ENCODE measurements around the gene RBMS2. TPM values are rescaled to one million over a fixed set of nuclear protein-coding genes. Genes with fewer than 3 reads are reported as not detected.

Gene RBMS2
- total and polyA plus RNA-seq, 2 donors (not counting 1 experiment from before 2014, with no cell fraction given), result 0.81 to 7.6 TPM

GRCh38 chr12:56596815-56597214 lies 75.2 kb downstream of the RBMS2 start:
- no peak overlapping the region for H3K27ac Mint-ChIP-seq
- H3K4me3 Mint-ChIP-seq, result no peak overlapping the region
- Histone ChIP-seq H3K27ac (ENCODE audit: low read length in 2 of 2) (no peak overlapping the region), H3K4me1 (ENCODE audit: control insufficient read depth in 2 of 2, insufficient read depth in 2 of 2, low read length in 2 of 2) (no peaks in the 10 kb centered on the region), H3K36me3 (replicated peaks in 1 of 2; ENCODE audit: control extremely low read depth in 1 of 2, control insufficient read depth in 1 of 2, extremely low read depth in 1 of 2, insufficient read depth in 2 of 2, low read length in 1 of 2) (peaks cover 7 to 57% of the 10 kb centered on the region in 2 experiments), H4K20me1 (ENCODE audit: control insufficient read depth, insufficient read depth, low read length, poor library complexity, severe bottlenecking) (peaks cover 23% of the 10 kb centered on the region), H3K9me3 (ENCODE audit: control extremely low read depth in 1 of 3, control insufficient read depth in 2 of 3, insufficient read depth in 1 of 3, low read length in 2 of 3) (no peaks in the 10 kb centered on the region), H3K79me2 (ENCODE audit: control insufficient read depth, insufficient read depth, low read length) (no peaks in the 10 kb centered on the region), H3K27me3 (replicated peaks in 1 of 4; ENCODE audit: control extremely low read depth in 1 of 4, control insufficient read depth in 3 of 4, insufficient read depth in 4 of 4, low read length in 3 of 4) (no peaks in the 10 kb centered on the region), H3K9ac (ENCODE audit: low read length) (no peak overlapping the region), H2AFZ (ENCODE audit: insufficient read depth, low read depth, low read length, poor library complexity, severe bottlenecking) (no peak overlapping the region), H3K4me2 (replicated peaks; ENCODE audit: low read depth, low read length, poor library complexity, severe bottlenecking) (no peak overlapping the region), H3K4me3 (ENCODE audit: control extremely low read depth in 1 of 5, extremely low read depth in 1 of 5, insufficient read depth in 1 of 5, low read depth in 2 of 5, low read length in 4 of 5) (no peak overlapping the region)
- H3K4me1 Mint-ChIP-seq, result peaks cover 3% of the 10 kb centered on the region
- no peak for ATAC-seq (ENCODE audit: low read depth)
- no peak for DNase-seq
- no peak for TF ChIP-seq EZH2 (IDR thresholded peaks at IDR 0.05; ENCODE audit: borderline replicate concordance, insufficient read depth, low read depth, low read length, poor library complexity, severe bottlenecking)
- TF ChIP-seq, protein P1, sequence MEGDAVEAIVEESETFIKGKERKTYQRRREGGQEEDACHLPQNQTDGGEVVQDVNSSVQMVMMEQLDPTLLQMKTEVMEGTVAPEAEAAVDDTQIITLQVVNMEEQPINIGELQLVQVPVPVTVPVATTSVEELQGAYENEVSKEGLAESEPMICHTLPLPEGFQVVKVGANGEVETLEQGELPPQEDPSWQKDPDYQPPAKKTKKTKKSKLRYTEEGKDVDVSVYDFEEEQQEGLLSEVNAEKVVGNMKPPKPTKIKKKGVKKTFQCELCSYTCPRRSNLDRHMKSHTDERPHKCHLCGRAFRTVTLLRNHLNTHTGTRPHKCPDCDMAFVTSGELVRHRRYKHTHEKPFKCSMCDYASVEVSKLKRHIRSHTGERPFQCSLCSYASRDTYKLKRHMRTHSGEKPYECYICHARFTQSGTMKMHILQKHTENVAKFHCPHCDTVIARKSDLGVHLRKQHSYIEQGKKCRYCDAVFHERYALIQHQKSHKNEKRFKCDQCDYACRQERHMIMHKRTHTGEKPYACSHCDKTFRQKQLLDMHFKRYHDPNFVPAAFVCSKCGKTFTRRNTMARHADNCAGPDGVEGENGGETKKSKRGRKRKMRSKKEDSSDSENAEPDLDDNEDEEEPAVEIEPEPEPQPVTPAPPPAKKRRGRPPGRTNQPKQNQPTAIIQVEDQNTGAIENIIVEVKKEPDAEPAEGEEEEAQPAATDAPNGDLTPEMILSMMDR (IDR thresholded peaks at IDR 0.05), result no peak
- WGBS (ENCODE audit: insufficient coverage), result 78% methylated on average over 1 of the region's 3 CpGs
- H3K9me3 Mint-ChIP-seq (ENCODE audit: insufficient read depth), result no peaks in the 10 kb centered on the region
- POLR2A ChIA-PET, result interaction anchor here (0.6 kb wide), 1 partner anchor 120 kb away, joined by 5 read pairs; no protein-coding TSS in a partner anchor
- no peaks in the 10 kb centered on the region for H3K27me3 Mint-ChIP-seq
- CTCF ChIA-PET, result interaction anchor here (1.0 kb wide), 1 partner anchor 93 kb away, joined by 5 read pairs; no protein-coding TSS in a partner anchor
- intact Hi-C loops (cut with micrococcal nuclease), result no loop called here

DNA sequence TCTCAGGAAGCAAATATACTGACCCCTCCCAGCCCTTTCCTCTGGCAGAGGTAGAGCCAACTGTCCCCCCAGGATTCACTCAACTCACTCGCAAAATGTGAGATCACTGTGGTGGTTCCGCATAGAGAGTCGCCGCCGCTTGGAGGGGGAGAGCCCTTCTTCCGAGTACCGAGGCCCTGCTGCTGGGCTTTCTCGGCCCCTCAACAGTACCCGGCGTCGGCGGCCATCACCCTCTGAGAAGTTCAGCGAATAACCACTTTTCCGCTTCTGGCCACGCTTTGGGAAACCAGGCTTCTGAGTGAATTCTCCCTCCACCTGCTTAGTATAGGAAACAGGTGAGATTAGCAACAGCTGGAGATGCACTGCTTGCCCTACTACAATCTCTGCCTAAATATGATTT lies 77.4 kb downstream of the RBMS2 start:
- ATAC-seq (ENCODE audit: low read depth) (no peak), DNase-seq (no peak)
- no peaks in the 10 kb centered on the region for H3K9me3 Mint-ChIP-seq (ENCODE audit: insufficient read depth)
- Histone ChIP-seq H3K4me3 (ENCODE audit: control extremely low read depth in 1 of 5, extremely low read depth in 1 of 5, insufficient read depth in 1 of 5, low read depth in 2 of 5, low read length in 4 of 5) (no peak overlapping the region), H3K36me3 (replicated peaks in 1 of 2; ENCODE audit: control extremely low read depth in 1 of 2, control insufficient read depth in 1 of 2, extremely low read depth in 1 of 2, insufficient read depth in 2 of 2, low read length in 1 of 2) (peaks cover 7 to 77% of the 10 kb centered on the region in 2 experiments), H4K20me1 (ENCODE audit: control insufficient read depth, insufficient read depth, low read length, poor library complexity, severe bottlenecking) (peaks cover 20% of the 10 kb centered on the region), H3K27me3 (replicated peaks in 1 of 4; ENCODE audit: control extremely low read depth in 1 of 4, control insufficient read depth in 3 of 4, insufficient read depth in 4 of 4, low read length in 3 of 4) (no peaks in the 10 kb centered on the region), H3K9ac (ENCODE audit: low read length) (no peak overlapping the region), H3K79me2 (ENCODE audit: control insufficient read depth, insufficient read depth, low read length) (no peaks in the 10 kb centered on the region), H3K27ac (ENCODE audit: low read length in 2 of 2) (no peak overlapping the region), H2AFZ (ENCODE audit: insufficient read depth, low read depth, low read length, poor library complexity, severe bottlenecking) (no peak overlapping the region), H3K9me3 (ENCODE audit: control extremely low read depth in 1 of 3, control insufficient read depth in 2 of 3, insufficient read depth in 1 of 3, low read length in 2 of 3) (no peaks in the 10 kb centered on the region), H3K4me1 (ENCODE audit: control insufficient read depth in 2 of 2, insufficient read depth in 2 of 2, low read length in 2 of 2) (no peaks in the 10 kb centered on the region), H3K4me2 (replicated peaks; ENCODE audit: low read depth, low read length, poor library complexity, severe bottlenecking) (no peak overlapping the region)
- H3K4me1 Mint-ChIP-seq, result peaks cover 1% of the 10 kb centered on the region
- intact Hi-C loops (cut with micrococcal nuclease), result no loop called here
- TF ChIP-seq, protein P1 (IDR thresholded peaks at IDR 0.05), result no peak
- no peak for TF ChIP-seq EZH2 (IDR thresholded peaks at IDR 0.05; ENCODE audit: borderline replicate concordance, insufficient read depth, low read depth, low read length, poor library complexity, severe bottlenecking)
- ChIA-PET POLR2A (no interaction called here), CTCF (interaction anchor here (5.2 kb wide), 1 partner anchor 36 kb away, joined by 48 read pairs; no protein-coding TSS in a partner anchor)
- H3K4me3 Mint-ChIP-seq, result no peak overlapping the region
- no peak overlapping the region for H3K27ac Mint-ChIP-seq
- 91% methylated on average over 4 of the region's 15 CpGs for WGBS (ENCODE audit: insufficient coverage)
- no peaks in the 10 kb centered on the region for H3K27me3 Mint-ChIP-seq
